22Rv1 (cell line): ENCODE measurements around the gene PLCB4.

Source experiments
- CTCF ChIP-seq: fragments of 450-650 bp; IDR thresholded peaks from 2 replicates; pipeline ENCODE4 v1.5.1; 2017; ENCODE audit warnings: mild to moderate bottlenecking
- ZFX ChIP-seq: fragments of 450-650 bp; IDR thresholded peaks from 2 replicates; pipeline ENCODE4 v1.6.1; 2017; ENCODE audit warnings: antibody characterized with exemption, borderline replicate concordance

- no peak for TF ChIP-seq ZFX
- no peak for TF ChIP-seq CTCF
Measured at GRCh38 chr20:9262653-9263194, 193.8 kb downstream of the PLCB4 start.
